GM12878 (cell line): ENCODE data around the gene FAM170B. TPM values are rescaled to one million over a fixed set of nuclear protein-coding genes. Genes with fewer than 3 reads are reported as not detected.

Experiments used
- ATAC-seq: fragments of 200-7000 bp; cut with Tn5 transposase; 3 replicates; pipeline ENCODE4 v1.9.1; 2020; ENCODE audit warnings: mild to moderate bottlenecking, moderate library complexity
- BruUV-seq: library from RNA; stranded (reverse); fragments of 400-500 nt; replicated peaks from 2 replicates; lab custom pipeline; 2021; lab: Mats Ljungman, UMichigan
- CTCF ChIA-PET: fragments of 300-600 bp; sonication (Branson Sonifier 250); formaldehyde crosslinking; extraction: SDS; loops from one replicate; lab custom pipeline; 2021; ENCODE audit warnings: inconsistent platforms; lab: Yijun Ruan, JAX
- POLR2A ChIA-PET: fragments of 350-600 bp; formaldehyde crosslinking; extraction: SDS; loops from one replicate; lab custom pipeline; 2021; ENCODE audit warnings: inconsistent platforms; lab: Charles Lee
- RAD21 ChIA-PET: fragments of 300-600 bp; sonication (Branson Sonifier 250); formaldehyde crosslinking; loops from one replicate; lab custom pipeline; 2023; ENCODE audit warnings: antibody characterized with exemption; ENCODE audit not compliant: unreplicated experiment; lab: Charles Lee
- SMC1A ChIA-PET: fragments of 300-600 bp; sonication (Branson Sonifier 250); formaldehyde crosslinking; loops from one replicate; lab custom pipeline; 2023; ENCODE audit not compliant: unreplicated experiment, uncharacterized antibody; lab: Charles Lee
- DNase-seq: peaks from one replicate; pipeline ENCODE4 v3.0.0-alpha.2; 2011; ENCODE audit warnings: low read depth, low spot score
- FAIRE-seq: peaks from 3 replicates; lab custom pipeline; 2011; peaks lifted over from hg19 to GRCh38; lab: Jason Lieb, UNC
- H2AFZ ChIP-seq: 2 replicates; pipeline ENCODE4 v1.6.0; 2011; ENCODE audit warnings: low read depth, low read length, control low read depth; ENCODE audit not compliant: control insufficient read depth
- H3K27ac ChIP-seq: 2 replicates; pipeline ENCODE4 v1.5.1; 2011; ENCODE audit warnings: control low read depth; ENCODE audit not compliant: control insufficient read depth, insufficient read depth
- H3K27me3 ChIP-seq, 2 experiments: replicated peaks in 1 of 2; 2 replicates each; pipeline versions ENCODE4 v1.6.0 to v1.6.1; 2011; ENCODE audit warnings: low read length in 1 of 2; ENCODE audit not compliant: control insufficient read depth in 2 of 2, insufficient read depth in 2 of 2
- H3K36me3 ChIP-seq, 2 experiments: 2 replicates each; pipeline ENCODE4 v1.5.1; 2011; ENCODE audit warnings: low read length in 1 of 2; ENCODE audit not compliant: control insufficient read depth in 2 of 2, insufficient read depth in 2 of 2
- H3K4me1 ChIP-seq: 2 replicates; pipeline ENCODE4 v1.6.1; 2011; ENCODE audit warnings: mild to moderate bottlenecking, low read length, moderate library complexity, mixed read lengths; ENCODE audit not compliant: control insufficient read depth, insufficient read depth
- H3K4me2 ChIP-seq: 2 replicates; pipeline ENCODE4 v1.6.0; 2011; ENCODE audit warnings: control low read depth; ENCODE audit not compliant: control insufficient read depth, insufficient read depth
- H3K4me3 ChIP-seq: fragments of 200-600 bp; sonication (generic); 2 replicates; pipeline ENCODE4 v1.5.1; 2016
- H3K79me2 ChIP-seq: 2 replicates; pipeline ENCODE4 v1.6.0; 2011; ENCODE audit warnings: low read length; ENCODE audit not compliant: control insufficient read depth, insufficient read depth
- H3K9ac ChIP-seq: 2 replicates; pipeline ENCODE4 v1.8.0; 2011; ENCODE audit warnings: low read length, control low read depth, mixed read lengths; ENCODE audit not compliant: control insufficient read depth, insufficient read depth
- H3K9me3 ChIP-seq: replicated peaks from 3 replicates; pipeline ENCODE4 v1.5.1; 2011; ENCODE audit warnings: mild to moderate bottlenecking, low read length; ENCODE audit not compliant: control insufficient read depth, insufficient read depth
- H4K20me1 ChIP-seq: 2 replicates; pipeline ENCODE4 v1.6.0; 2011; ENCODE audit not compliant: control insufficient read depth, insufficient read depth
- E4F1 ChIP-seq: fragments of 450-650 bp; IDR thresholded peaks from 2 replicates; pipeline ENCODE4 v1.6.1; 2018; ENCODE audit warnings: borderline replicate concordance, mild to moderate bottlenecking; ENCODE audit not compliant: partially characterized antibody
- FOS ChIP-seq: IDR thresholded peaks from 3 replicates; pipeline ENCODE4 v1.6.1; 2011; ENCODE audit warnings: borderline replicate concordance; ENCODE audit not compliant: insufficient read length; ENCODE audit errors: extremely low read depth
- FOXK2 ChIP-seq: fragments of 450-650 bp; IDR thresholded peaks from 2 replicates; pipeline ENCODE4 v1.6.1; 2017; ENCODE audit warnings: mild to moderate bottlenecking, moderate library complexity
- JUND ChIP-seq: IDR thresholded peaks from 2 replicates; pipeline ENCODE4 v1.6.1; 2012; ENCODE audit warnings: low read depth, mild to moderate bottlenecking, low read length, improper control_type of control experiment, moderate library complexity
- KLF5 ChIP-seq: fragments of 450-650 bp; IDR thresholded peaks from 2 replicates; pipeline ENCODE4 v1.6.1; 2014; ENCODE audit warnings: mild to moderate bottlenecking; ENCODE audit not compliant: partially characterized antibody
- MTA3 ChIP-seq: IDR thresholded peaks from 2 replicates; pipeline ENCODE4 v1.6.1; 2012; ENCODE audit warnings: low read length, inconsistent platforms, borderline replicate concordance
- MYB ChIP-seq: fragments of 150-350 bp; IDR thresholded peaks from 2 replicates; pipeline ENCODE4 v1.6.1; 2014; ENCODE audit warnings: mild to moderate bottlenecking, low read depth, low read length, borderline replicate concordance
- NFYB ChIP-seq: IDR thresholded peaks from 2 replicates; pipeline ENCODE4 v1.6.1; 2011; ENCODE audit warnings: low read depth, mild to moderate bottlenecking, low read length, improper control_type of control experiment, moderate library complexity; ENCODE audit not compliant: insufficient read depth
- RBBP5 ChIP-seq: fragments of 200-600 bp; sonication (generic); conservative IDR thresholded peaks from 2 replicates; pipeline ENCODE4 v1.6.1; 2016
- SPI1 ChIP-seq: IDR thresholded peaks from 2 replicates; pipeline ENCODE4 v1.6.1; 2011; ENCODE audit warnings: low read depth, mild to moderate bottlenecking, low read length, moderate library complexity, borderline replicate concordance; ENCODE audit not compliant: insufficient read depth
- SREBF2 ChIP-seq: IDR thresholded peaks from 2 replicates; pipeline ENCODE4 v1.6.1; 2012; ENCODE audit warnings: mild to moderate bottlenecking, low read length
- ZNF24 ChIP-seq: fragments of 450-650 bp; IDR thresholded peaks from 2 replicates; pipeline ENCODE4 v1.6.1; 2017; ENCODE audit warnings: antibody characterized with exemption, mild to moderate bottlenecking
- WGBS: methylation state at CpG from one replicate; pipeline ENCODE4 v1.1.6; 2016; ENCODE audit warnings: low lambda C conversion rate; ENCODE audit not compliant: insufficient replicate concordance, insufficient coverage; ENCODE audit errors: missing lambda C conversion rate; 5-methylcytosine and 5-hydroxymethylcytosine counted together
- in situ Hi-C: fragments of 300-500 bp; cut with MboI; formaldehyde crosslinking; loops from 9 replicates; pipeline ENCODE4 v1.14.3; 2018; ENCODE audit warnings: mixed read lengths
- intact Hi-C: fragments of 100-400 bp; cut with micrococcal nuclease; formaldehyde crosslinking; loops from one replicate; pipeline ENCODE4 v1.14.2; 2022; ENCODE audit not compliant: unreplicated experiment
- polyA plus RNA-seq, 11 experiments: library from polyadenylated mRNA; depleted of rRNA in 4 of 11; unstranded in 6 of 11; stranded (reverse) in 5 of 11; fragments of >200 nt; fragmentation: Nextera tagmentation in 4 of 11; fragmentation: Illumina TruSeq in 1 of 11; extraction: Ambion mirVana in 4 of 11; extraction: Trizol in 1 of 11; gene quantifications; 1 replicate in 1 of 11; 2 replicates in 10 of 11; pipeline versions ENCODE4 v1.2.1 to v1.2.3, GENCODE V29; 2011 to 2016; ENCODE audit warnings: inconsistent platforms in 2 of 11, missing spikeins in 2 of 11, low read depth in 1 of 11
- total RNA-seq, 4 experiments: library from RNA; depleted of rRNA in 3 of 4; stranded (reverse); fragments of >200 nt in 3 of 4; fragmentation: Illumina TruSeq in 1 of 4; extraction: Trizol in 1 of 4; gene quantifications; 2 replicates each; pipeline versions ENCODE4 v1.2.1 to v1.2.3, GENCODE V29; 2013 to 2021
- TF ChIP-seq, protein P1 (sequence below): IDR thresholded peaks from 2 replicates; pipeline ENCODE4 v1.6.1; 2012; ENCODE audit warnings: improper control_type of control experiment, low read depth, low read length; ENCODE audit not compliant: insufficient replicate concordance

Gene FAM170B
- total and polyA plus RNA-seq, 10 of the 15 experiments (the other 5 are each of a cell fraction or from before 2014, with no cell fraction given): not detected

GRCh38 chr10:49152037-49152436 lies 18.2 kb upstream of the FAM170B start (continued):
- TF ChIP-seq MTA3 (no peak), ZNF24 (no peak), SREBF2 (no peak)
- TF ChIP-seq, protein P1, sequence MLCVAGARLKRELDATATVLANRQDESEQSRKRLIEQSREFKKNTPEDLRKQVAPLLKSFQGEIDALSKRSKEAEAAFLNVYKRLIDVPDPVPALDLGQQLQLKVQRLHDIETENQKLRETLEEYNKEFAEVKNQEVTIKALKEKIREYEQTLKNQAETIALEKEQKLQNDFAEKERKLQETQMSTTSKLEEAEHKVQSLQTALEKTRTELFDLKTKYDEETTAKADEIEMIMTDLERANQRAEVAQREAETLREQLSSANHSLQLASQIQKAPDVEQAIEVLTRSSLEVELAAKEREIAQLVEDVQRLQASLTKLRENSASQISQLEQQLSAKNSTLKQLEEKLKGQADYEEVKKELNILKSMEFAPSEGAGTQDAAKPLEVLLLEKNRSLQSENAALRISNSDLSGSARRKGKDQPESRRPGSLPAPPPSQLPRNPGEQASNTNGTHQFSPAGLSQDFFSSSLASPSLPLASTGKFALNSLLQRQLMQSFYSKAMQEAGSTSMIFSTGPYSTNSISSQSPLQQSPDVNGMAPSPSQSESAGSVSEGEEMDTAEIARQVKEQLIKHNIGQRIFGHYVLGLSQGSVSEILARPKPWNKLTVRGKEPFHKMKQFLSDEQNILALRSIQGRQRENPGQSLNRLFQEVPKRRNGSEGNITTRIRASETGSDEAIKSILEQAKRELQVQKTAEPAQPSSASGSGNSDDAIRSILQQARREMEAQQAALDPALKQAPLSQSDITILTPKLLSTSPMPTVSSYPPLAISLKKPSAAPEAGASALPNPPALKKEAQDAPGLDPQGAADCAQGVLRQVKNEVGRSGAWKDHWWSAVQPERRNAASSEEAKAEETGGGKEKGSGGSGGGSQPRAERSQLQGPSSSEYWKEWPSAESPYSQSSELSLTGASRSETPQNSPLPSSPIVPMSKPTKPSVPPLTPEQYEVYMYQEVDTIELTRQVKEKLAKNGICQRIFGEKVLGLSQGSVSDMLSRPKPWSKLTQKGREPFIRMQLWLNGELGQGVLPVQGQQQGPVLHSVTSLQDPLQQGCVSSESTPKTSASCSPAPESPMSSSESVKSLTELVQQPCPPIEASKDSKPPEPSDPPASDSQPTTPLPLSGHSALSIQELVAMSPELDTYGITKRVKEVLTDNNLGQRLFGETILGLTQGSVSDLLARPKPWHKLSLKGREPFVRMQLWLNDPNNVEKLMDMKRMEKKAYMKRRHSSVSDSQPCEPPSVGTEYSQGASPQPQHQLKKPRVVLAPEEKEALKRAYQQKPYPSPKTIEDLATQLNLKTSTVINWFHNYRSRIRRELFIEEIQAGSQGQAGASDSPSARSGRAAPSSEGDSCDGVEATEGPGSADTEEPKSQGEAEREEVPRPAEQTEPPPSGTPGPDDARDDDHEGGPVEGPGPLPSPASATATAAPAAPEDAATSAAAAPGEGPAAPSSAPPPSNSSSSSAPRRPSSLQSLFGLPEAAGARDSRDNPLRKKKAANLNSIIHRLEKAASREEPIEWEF: no peak

DNA sequence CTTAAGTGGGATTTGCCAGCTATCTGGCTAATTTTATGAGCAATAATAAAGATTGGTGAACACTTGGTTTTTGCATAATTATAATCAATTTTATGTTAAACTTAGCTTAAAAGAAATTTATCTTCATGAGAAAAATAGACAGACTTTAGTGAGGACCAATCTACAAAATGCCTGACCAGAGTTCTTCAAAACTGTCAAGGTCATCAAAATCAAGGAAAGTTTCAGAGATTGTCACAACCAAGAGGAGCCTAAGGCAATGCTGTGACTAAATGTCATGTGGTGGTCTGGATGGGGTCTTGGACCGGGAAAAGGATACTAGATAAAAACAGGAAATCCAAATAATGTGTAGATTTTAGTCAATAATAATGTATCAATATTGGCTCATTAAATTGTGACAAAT lies 17.7 kb upstream of the FAM170B start:
- no peaks in the 10 kb centered on the region; the same call in 2 of the 3 replicates for H3K9me3 ChIP-seq
- BruUV-seq: no TSS peak
- no peak overlapping the region for H3K9ac ChIP-seq
- H2AFZ ChIP-seq: no peak overlapping the region
- intact Hi-C loops: no loop called here
- ATAC-seq (no peak), DNase-seq (no peak), FAIRE-seq (no peak)
- no peak overlapping the region for H3K27ac ChIP-seq
- 0% methylated on average over 1 of the region's 1 CpG for WGBS
- H3K27me3 ChIP-seq: no peaks in the 10 kb centered on the region
- no peaks in the 10 kb centered on the region for H3K4me1 ChIP-seq
- SMC1A ChIA-PET: interaction anchor here (1.0 to 1.1 kb wide), 2 partner anchors 51 to 790 kb away, joined by 3 read pairs; no protein-coding TSS in a partner anchor
- RAD21 ChIA-PET: interaction anchor here (0.7 kb wide), 1 partner anchor 69 kb away, joined by 3 read pairs; no protein-coding TSS in a partner anchor
- POLR2A ChIA-PET: interaction anchor here (0.6 kb wide), 1 partner anchor 372 kb away, joined by 4 read pairs; no protein-coding TSS in a partner anchor
- H3K4me2 ChIP-seq: no peak overlapping the region
- no peaks in the 10 kb centered on the region for H3K79me2 ChIP-seq
- H4K20me1 ChIP-seq: no peaks in the 10 kb centered on the region
- no peak overlapping the region for H3K4me3 ChIP-seq
- CTCF ChIA-PET: no interaction called here
- in situ Hi-C loops: no loop called here
- H3K36me3 ChIP-seq: no peaks in the 10 kb centered on the region
- TF ChIP-seq JUND (no peak), SPI1 (no peak), MYB (no peak), FOS (no peak), NFYB (no peak), FOXK2 (no peak), E4F1 (no peak), KLF5 (no peak), RBBP5 (no peak)
